Tibial nerve (tissue), 4 donors: Measurements from ENCODE around the gene WDR88. TPM values are rescaled to one million over a fixed set of nuclear protein-coding genes. Genes with fewer than 3 reads are reported as not detected.
"Not testable (repeated sequence)": the region's sequence is repeated elsewhere in the genome, so short reads cannot be mapped to it uniquely, and the experiment has no call there.

Source experiments
- DNase-seq, 2 donors: peaks; one replicate each; pipeline ENCODE4 v3.0.0-alpha.2; 2019; ENCODE audit warnings: low spot score in 2 of 2
- H3K27ac ChIP-seq, 4 donors: fragments of 200-600 bp; sonication (generic) in 3 of 4; one replicate each; pipeline ENCODE4 v1.5.1; 2017 to 2019; ENCODE audit warnings: mild to moderate bottlenecking in 1 of 4
- H3K27me3 ChIP-seq, 2 donors: fragments of 200-600 bp; sonication (generic) in 1 of 2; one replicate each; pipeline versions ENCODE4 v1.5.1 to v1.6.0; 2017 to 2019
- H3K36me3 ChIP-seq, 3 donors: fragments of 200-600 bp; sonication (generic); one replicate each; pipeline ENCODE4 v1.5.1; 2018 to 2019
- H3K4me1 ChIP-seq, 4 donors: fragments of 200-600 bp; sonication (generic) in 3 of 4; one replicate each; pipeline ENCODE4 v1.5.1; 2017 to 2019
- H3K4me3 ChIP-seq, 4 donors: fragments of 200-600 bp; sonication (generic) in 3 of 4; one replicate each; pipeline ENCODE4 v1.5.1; 2017 to 2019; ENCODE audit warnings: mild to moderate bottlenecking in 1 of 4, moderate library complexity in 1 of 4
- H3K9me3 ChIP-seq, 4 donors: fragments of 200-600 bp; sonication (generic) in 3 of 4; one replicate each; pipeline ENCODE4 v1.5.1; 2017 to 2019
- CTCF ChIP-seq, 5 experiments: fragments of 200-600 bp in 3 of 5; fragments of 450-650 bp in 2 of 5; sonication (generic) in 3 of 5; IDR thresholded peaks; one replicate each; pipeline ENCODE4 v1.5.1; 2016 to 2019; ENCODE audit warnings: antibody characterized with exemption in 5 of 5, mild to moderate bottlenecking in 3 of 5, moderate library complexity in 2 of 5
- EP300 ChIP-seq, 2 donors: sonication (generic); formaldehyde crosslinking; IDR thresholded peaks; one replicate each; pipeline ENCODE4 v1.6.1; 2017; ENCODE audit warnings: antibody characterized with exemption in 2 of 2, mild to moderate bottlenecking in 1 of 2
- POLR2A ChIP-seq, 2 donors: fragments of 450-650 bp; IDR thresholded peaks; one replicate each; pipeline ENCODE4 v1.6.1; 2017; ENCODE audit warnings: antibody characterized with exemption in 2 of 2, mild to moderate bottlenecking in 2 of 2, moderate library complexity in 2 of 2
- WGBS, 2 donors: methylation state at CpG; one replicate each; pipeline ENCODE4 v1.1.5; 2018; 5-methylcytosine and 5-hydroxymethylcytosine counted together
- total RNA-seq, 4 donors: library from RNA; depleted of rRNA; stranded (reverse); fragments of >200 nt; gene quantifications; one replicate each; pipeline ENCODE4 v1.1.0, GENCODE V29; 2016

Gene WDR88
- total RNA-seq, 4 donors from 2014 or later: not detected

DNA sequence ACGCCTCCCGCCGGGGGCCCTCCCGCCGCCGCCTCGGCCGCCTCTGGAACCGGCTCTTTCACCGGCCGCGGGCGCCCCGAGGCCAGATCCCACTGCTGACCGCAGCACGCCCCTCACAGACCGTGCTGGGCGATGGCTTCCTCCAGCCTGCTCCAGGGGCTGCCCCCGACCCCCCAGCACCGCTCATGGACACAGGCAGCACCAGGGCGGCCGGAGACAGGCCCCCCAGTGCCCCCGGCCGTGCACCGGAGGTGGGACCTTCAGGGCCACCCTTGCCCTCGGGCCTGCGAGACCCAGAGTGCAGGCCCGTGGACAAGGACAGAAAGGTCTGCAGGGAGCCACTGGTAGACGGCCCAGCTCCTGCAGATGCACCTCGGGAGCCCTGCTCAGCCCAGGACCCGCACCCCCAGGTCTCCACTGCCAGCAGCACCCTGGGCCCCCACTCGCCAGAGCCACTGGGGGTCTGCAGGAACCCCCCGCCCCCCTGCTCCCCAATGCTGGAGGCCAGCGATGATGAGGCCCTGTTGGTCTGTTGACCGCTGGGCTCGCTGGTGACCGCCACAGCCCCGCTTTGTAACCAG is 75.2 kb downstream of the WDR88 start:
- 84 to 93% methylated on average over 18 to 33 of the region's 38 CpGs for WGBS, 2 donors
- no peak for TF ChIP-seq CTCF (IDR thresholded peaks at IDR 0.05)
- TF ChIP-seq EP300 (IDR thresholded peaks at IDR 0.05): no peak
- no peak for TF ChIP-seq POLR2A (IDR thresholded peaks at IDR 0.05)
- H3K27ac ChIP-seq: no peak overlapping the region
- H3K36me3 ChIP-seq: peaks cover 0 to 56% (median 0%) of the 10 kb centered on the region in 3 donors
- no peak for DNase-seq
- no peak overlapping the region for H3K4me3 ChIP-seq
- H3K4me1 ChIP-seq: peaks cover 0 to 13% (median 0%) of the 10 kb centered on the region in 4 donors
- H3K9me3 ChIP-seq: no peaks in the 10 kb centered on the region
- no peaks in the 10 kb centered on the region for H3K27me3 ChIP-seq

DNA sequence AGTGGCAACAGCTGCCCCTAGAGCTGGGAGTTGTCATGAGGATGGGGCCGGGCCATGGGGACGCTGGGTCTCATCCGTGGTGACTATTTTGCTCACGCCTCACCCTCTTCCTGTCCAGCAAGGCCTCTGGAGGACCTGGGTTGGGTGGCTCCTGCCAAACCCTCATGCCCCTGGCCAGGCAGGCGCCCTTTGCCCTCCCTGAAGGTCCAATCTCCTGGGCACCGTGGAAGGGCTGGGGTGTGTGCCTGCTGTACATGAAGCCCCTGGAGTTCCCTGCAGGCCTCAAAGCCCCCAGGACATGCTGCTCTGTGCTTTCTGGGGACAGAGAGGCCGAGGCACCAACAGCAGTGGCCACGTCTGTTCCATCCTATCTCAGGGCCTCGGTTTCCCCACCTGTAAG is 76.0 kb downstream of the WDR88 start:
- no peak overlapping the region for H3K4me3 ChIP-seq
- H3K4me1 ChIP-seq: peaks cover 0 to 13% (median 0%) of the 10 kb centered on the region in 4 donors
- peaks cover 0 to 49% (median 0%) of the 10 kb centered on the region in 3 donors for H3K36me3 ChIP-seq
- H3K27ac ChIP-seq: no peak overlapping the region
- no peak for DNase-seq
- 81 to 82% methylated on average over 5 to 9 of the region's 9 CpGs for WGBS, 2 donors
- TF ChIP-seq CTCF (IDR thresholded peaks at IDR 0.05) (no peak), EP300 (IDR thresholded peaks at IDR 0.05) (no peak), POLR2A (IDR thresholded peaks at IDR 0.05) (no peak)
- no peaks in the 10 kb centered on the region for H3K9me3 ChIP-seq
- no peaks in the 10 kb centered on the region for H3K27me3 ChIP-seq

- peaks cover 0 to 44% (median 0%) of the 10 kb centered on the region in 3 donors for H3K36me3 ChIP-seq
- no peaks in the 10 kb centered on the region for H3K9me3 ChIP-seq
- no peak for TF ChIP-seq POLR2A (IDR thresholded peaks at IDR 0.05)
- TF ChIP-seq CTCF (IDR thresholded peaks at IDR 0.05): no peak
- no peak for TF ChIP-seq EP300 (IDR thresholded peaks at IDR 0.05)
- WGBS, 2 donors: 55 to 64% methylated on average over 9 to 11 of the region's 11 CpGs
- no peaks in the 10 kb centered on the region for H3K27me3 ChIP-seq
- no peak overlapping the region for H3K4me3 ChIP-seq
- DNase-seq: no peak
- H3K4me1 ChIP-seq: peaks cover 0 to 13% (median 0%) of the 10 kb centered on the region in 4 donors
- H3K27ac ChIP-seq: peak overlapping the region in 1 of 4 donors; percentile 27
Measured at GRCh38 chr19:33208371-33208895, 76.5 kb downstream of the WDR88 start.

GRCh38 chr19:33208904-33209849 is 77.3 kb downstream of the WDR88 start:
- Histone ChIP-seq H3K4me1 (peaks cover 0 to 13% (median 0%) of the 10 kb centered on the region in 4 donors), H3K36me3 (peaks cover 0 to 37% (median 0%) of the 10 kb centered on the region in 3 donors), H3K27me3 (no peaks in the 10 kb centered on the region), H3K9me3 (no peaks in the 10 kb centered on the region), H3K27ac (peak overlapping the region in 1 of 4 donors; percentile 27), H3K4me3 (no peak overlapping the region)
- no peak for DNase-seq
- 62 to 70% methylated on average over 22 to 24 of the region's 24 CpGs for WGBS, 2 donors
- TF ChIP-seq EP300 (IDR thresholded peaks at IDR 0.05) (no peak), CTCF (IDR thresholded peaks at IDR 0.05) (peak in 2 of 5 experiments; percentile 9 to 22)

DNA sequence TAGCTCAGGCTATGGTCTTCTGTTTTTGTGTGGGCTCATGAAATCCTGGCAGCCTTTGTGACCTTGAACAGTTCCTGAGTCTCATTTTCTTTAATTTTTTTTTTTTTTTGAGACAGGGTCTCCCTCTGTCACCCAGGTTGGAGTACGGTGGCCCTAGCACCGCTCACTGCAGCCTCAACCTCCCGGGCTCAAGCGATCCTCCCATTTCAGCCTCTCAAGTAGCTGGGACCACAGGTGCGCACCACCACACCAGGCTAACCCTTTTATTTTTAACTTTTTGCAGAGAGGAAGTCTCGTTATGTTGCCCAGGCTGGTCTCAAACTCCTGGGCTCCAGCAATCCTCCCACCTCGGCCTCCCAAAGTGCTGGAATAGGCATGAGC is 77.9 kb downstream of the WDR88 start:
- H3K27ac ChIP-seq, H3K27me3 ChIP-seq, H3K9me3 ChIP-seq, DNase-seq, H3K4me3 ChIP-seq: not testable (repeated sequence)
- H3K36me3 ChIP-seq: peaks cover 0 to 31% (median 0%) of the 10 kb centered on the region in 3 donors
- 95 to 96% methylated on average over 7 of the region's 7 CpGs for WGBS, 2 donors
- peaks cover 0 to 13% (median 0%) of the 10 kb centered on the region in 4 donors for H3K4me1 ChIP-seq
